Sigmoid colon (tissue), 4 donors: ENCODE measurements around the gene LHFPL6.

Experiments used
- CTCF ChIP-seq, 4 experiments: fragments of 450-650 bp in 3 of 4; fragments of 200-600 bp in 1 of 4; IDR thresholded peaks; one replicate each; pipeline ENCODE4 v1.5.1; 2016 to 2019; ENCODE audit warnings: antibody characterized with exemption in 4 of 4, mild to moderate bottlenecking in 3 of 4, moderate library complexity in 2 of 4
- EP300 ChIP-seq, 4 donors: sonication (generic); formaldehyde crosslinking; IDR thresholded peaks; one replicate each; pipeline ENCODE4 v1.6.1; 2017; ENCODE audit warnings: antibody characterized with exemption in 4 of 4
- POLR2A ChIP-seq, 2 donors: fragments of 450-650 bp; IDR thresholded peaks; one replicate each; pipeline ENCODE4 v1.6.1; 2016; ENCODE audit warnings: antibody characterized with exemption in 2 of 2, mild to moderate bottlenecking in 2 of 2, moderate library complexity in 2 of 2

DNA sequence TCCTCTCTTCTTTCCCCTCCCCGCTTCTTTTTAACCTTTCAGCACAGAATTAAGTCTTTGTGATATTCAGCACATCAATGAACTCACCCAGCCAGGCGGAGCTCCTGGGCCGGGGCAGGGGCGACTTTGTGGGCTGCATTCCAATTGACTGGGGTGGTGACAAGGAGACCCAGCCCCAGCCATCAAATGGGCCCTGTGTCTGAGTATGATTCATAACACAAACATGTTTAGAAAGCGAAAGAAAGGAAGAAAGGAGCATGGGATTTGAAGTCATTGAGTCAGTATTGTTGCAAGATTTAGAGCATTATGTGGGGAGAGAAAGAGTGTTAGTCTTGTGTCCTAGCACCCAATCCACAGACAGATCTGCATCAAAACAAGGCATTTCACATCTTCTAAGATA, 185.3 kb downstream of the LHFPL6 start:
- TF ChIP-seq CTCF (IDR thresholded peaks at IDR 0.05) = no peak
- no peak for TF ChIP-seq POLR2A (IDR thresholded peaks at IDR 0.05)
- TF ChIP-seq EP300 (IDR thresholded peaks at IDR 0.05) = no peak
